Bronchial epithelial cell (primary cell): ENCODE data around the gene RAP1B. TPM values are rescaled to one million over a fixed set of nuclear protein-coding genes. Genes with fewer than 3 reads are reported as not detected.
A peak's percentile ranks its signal among the peaks of the same experiment; 100 is the strongest.
"Not testable (repeated sequence)": the region's sequence is repeated elsewhere in the genome, so short reads cannot be mapped to it uniquely, and the experiment has no call there.

Experiments
- DNase-seq: peaks from one replicate; pipeline ENCODE4 v3.0.0-alpha.2; 2010; ENCODE audit warnings: low read depth
- FAIRE-seq: peaks from 2 replicates; lab custom pipeline; 2011; peaks lifted over from hg19 to GRCh38; lab: Jason Lieb, UNC
- H3K27me3 ChIP-seq: 2 replicates; pipeline ENCODE4 v1.5.1; 2011; ENCODE audit warnings: low read length; ENCODE audit not compliant: control insufficient read depth, insufficient read depth
- H3K36me3 ChIP-seq: 2 replicates; pipeline ENCODE4 v1.5.1; 2011; ENCODE audit warnings: low read length; ENCODE audit not compliant: control insufficient read depth, insufficient read depth
- H3K4me3 ChIP-seq: 2 replicates; pipeline ENCODE4 v1.5.1; 2011; ENCODE audit warnings: mild to moderate bottlenecking, low read depth, low read length, control low read depth
- total RNA-seq: library from RNA; depleted of rRNA; stranded (reverse); fragments of >200 nt; gene quantifications from 2 replicates; pipeline ENCODE4 v1.2.1, GENCODE V29; 2014
- TF ChIP-seq, protein P1 (sequence below): IDR thresholded peaks from 2 replicates; pipeline ENCODE4 v1.5.1; 2011; ENCODE audit warnings: mild to moderate bottlenecking, moderate library complexity, low read length, control low read depth, inconsistent platforms; ENCODE audit not compliant: insufficient read depth, severe bottlenecking

The RAP1B gene
- total RNA-seq, 1 donor from 2014 or later: 175 TPM

GRCh38 chr12:68630598-68630997 lies 19.9 kb downstream of the RAP1B start:
- Histone ChIP-seq H3K27me3 (no peaks in the 10 kb centered on the region), H3K36me3 (peaks cover 2% of the 10 kb centered on the region), H3K4me3 (no peak overlapping the region)
- no peak for FAIRE-seq
- TF ChIP-seq, protein P1, sequence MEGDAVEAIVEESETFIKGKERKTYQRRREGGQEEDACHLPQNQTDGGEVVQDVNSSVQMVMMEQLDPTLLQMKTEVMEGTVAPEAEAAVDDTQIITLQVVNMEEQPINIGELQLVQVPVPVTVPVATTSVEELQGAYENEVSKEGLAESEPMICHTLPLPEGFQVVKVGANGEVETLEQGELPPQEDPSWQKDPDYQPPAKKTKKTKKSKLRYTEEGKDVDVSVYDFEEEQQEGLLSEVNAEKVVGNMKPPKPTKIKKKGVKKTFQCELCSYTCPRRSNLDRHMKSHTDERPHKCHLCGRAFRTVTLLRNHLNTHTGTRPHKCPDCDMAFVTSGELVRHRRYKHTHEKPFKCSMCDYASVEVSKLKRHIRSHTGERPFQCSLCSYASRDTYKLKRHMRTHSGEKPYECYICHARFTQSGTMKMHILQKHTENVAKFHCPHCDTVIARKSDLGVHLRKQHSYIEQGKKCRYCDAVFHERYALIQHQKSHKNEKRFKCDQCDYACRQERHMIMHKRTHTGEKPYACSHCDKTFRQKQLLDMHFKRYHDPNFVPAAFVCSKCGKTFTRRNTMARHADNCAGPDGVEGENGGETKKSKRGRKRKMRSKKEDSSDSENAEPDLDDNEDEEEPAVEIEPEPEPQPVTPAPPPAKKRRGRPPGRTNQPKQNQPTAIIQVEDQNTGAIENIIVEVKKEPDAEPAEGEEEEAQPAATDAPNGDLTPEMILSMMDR: no peak
- no peak for DNase-seq

DNA sequence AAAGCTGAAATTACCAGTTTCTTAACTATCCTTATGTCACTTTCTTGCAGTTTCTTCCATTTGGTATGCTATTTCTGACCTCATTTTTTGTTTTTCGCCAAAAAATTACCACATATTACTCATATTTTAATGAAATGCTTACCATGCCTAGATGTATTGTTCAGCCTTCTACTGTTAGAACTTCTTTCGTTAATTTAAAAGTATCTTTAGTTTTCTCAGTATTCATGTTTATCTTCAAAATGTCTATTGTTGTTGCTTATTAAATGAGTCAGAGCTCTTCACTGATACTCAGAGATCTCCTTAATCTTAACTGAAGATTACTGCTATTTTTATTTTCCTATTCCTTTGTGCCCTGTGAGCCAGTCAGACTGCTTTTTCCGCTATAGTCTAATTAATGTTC lies 20.5 kb downstream of the RAP1B start:
- H3K36me3 ChIP-seq: peaks cover 2% of the 10 kb centered on the region
- FAIRE-seq (no peak), DNase-seq (no peak)
- no peaks in the 10 kb centered on the region for H3K27me3 ChIP-seq
- TF ChIP-seq, protein P1: no peak
- H3K4me3 ChIP-seq: no peak overlapping the region

GRCh38 chr12:68632486-68632885 lies 21.8 kb downstream of the RAP1B start:
- TF ChIP-seq, protein P1: no peak
- Histone ChIP-seq H3K36me3 (no peaks in the 10 kb centered on the region), H3K4me3 (no peak overlapping the region), H3K27me3 (no peaks in the 10 kb centered on the region)
- DNase-seq (no peak), FAIRE-seq (no peak)

DNA sequence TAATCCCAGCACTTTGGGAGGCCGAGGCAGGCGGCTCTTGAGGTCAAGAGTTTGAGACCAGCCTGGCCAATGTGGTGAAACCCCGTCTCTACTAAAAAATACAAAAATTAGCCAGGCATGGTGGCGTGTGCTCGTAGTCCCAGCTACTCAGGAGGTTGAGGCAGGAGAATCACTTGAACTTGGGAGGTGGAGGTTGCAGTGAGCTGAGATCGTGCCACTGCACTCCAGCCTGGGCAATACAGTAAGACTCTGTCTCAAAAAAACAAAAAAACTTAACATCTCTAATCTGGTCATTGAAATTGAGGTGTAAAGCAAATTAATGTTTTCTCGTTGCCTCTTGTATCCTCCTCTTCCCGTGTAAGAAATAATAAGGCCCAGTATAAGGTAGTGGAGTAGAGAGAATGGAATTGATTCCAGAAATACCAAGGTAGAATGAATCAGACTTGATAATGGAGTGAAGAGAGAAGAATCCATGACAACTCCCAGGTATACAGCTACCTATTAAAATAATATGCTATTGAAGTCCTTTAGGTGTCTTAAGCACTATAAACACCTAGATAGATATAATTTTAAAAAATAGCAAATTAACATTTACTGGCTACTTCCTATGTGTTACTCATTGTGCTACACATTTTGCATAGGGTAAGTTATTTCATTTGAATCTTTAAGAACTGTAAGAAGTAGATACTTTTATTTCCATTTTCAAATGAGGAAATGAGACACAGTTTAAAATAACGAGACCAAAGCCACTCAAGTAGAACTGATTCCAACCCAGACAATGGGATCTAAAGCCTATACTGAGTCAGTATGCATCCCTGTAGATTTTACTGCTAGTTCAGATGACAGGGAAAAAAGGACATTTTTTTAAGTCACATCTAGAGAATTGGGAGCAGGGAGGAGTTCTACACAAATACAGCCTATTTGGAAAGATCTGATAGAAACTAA lies 23.2 kb downstream of the RAP1B start:
- DNase-seq: no peak
- H3K27me3 ChIP-seq: no peaks in the 10 kb centered on the region
- FAIRE-seq: no peak
- H3K36me3 ChIP-seq: no peaks in the 10 kb centered on the region
- no peak overlapping the region for H3K4me3 ChIP-seq
- TF ChIP-seq, protein P1: no peak

DNA sequence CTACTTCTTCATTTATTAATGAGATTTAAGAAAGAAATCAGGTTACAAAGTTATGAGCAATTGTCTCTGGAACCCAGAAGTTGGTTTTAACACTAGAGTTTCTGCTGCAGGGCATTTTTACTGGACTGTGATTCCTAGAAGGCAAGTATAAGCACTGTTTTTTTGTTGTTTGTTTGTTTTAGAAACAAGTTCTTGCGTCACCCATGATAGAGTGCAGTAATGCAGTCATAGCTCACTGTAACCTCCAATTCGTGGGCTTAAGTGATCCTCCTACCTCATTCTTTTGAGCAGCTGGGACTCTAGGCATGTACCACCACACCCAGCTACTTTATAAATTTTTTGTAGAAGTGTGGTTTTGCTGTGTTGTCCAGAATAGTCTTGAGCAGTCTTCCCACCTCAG lies 25.6 kb downstream of the RAP1B start:
- H3K4me3 ChIP-seq: no peak overlapping the region
- H3K27me3 ChIP-seq: no peaks in the 10 kb centered on the region
- TF ChIP-seq, protein P1: no peak
- FAIRE-seq (no peak), DNase-seq (peak; percentile 93)
- H3K36me3 ChIP-seq: no peaks in the 10 kb centered on the region

- H3K27me3 ChIP-seq, FAIRE-seq, DNase-seq, H3K36me3 ChIP-seq, H3K4me3 ChIP-seq: not testable (repeated sequence)
These were observed 26.7 kb downstream of the RAP1B start for GRCh38 chr12:68637439-68637838.
